LoVo (cell line): ENCODE measurements around the gene HAPSTR1.

Experiments
- DNase-seq: peaks from one replicate; pipeline ENCODE4 v3.0.0-alpha.2; 2016; ENCODE audit warnings: low spot score

The HAPSTR1 gene

DNA sequence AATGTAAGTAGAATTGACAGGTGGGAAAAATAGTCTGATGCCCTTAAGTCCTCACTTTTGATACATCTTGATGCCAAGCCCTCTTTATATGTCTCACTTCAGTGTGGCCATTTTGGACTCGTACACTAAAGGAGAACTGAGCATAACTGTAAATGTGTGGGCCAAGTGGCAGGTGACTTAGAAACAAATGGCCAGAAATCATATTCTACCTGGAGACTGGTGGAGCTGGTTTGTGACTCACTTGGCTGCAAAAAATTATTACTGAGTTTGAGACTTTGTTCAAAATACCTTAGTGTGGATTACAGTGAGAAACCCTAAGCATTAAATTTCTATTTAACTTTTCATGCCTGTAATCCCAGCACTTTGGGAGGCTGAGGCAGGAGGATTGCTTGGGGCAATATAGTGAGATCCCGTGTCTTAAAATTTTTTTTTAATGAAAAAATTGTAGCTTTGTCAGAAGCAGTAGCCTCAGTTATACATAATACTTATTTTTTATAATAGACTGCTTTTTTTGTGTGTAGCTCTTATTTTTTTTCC lies 5.0 kb downstream of the HAPSTR1 start:
- DNase-seq = no peak

DNA sequence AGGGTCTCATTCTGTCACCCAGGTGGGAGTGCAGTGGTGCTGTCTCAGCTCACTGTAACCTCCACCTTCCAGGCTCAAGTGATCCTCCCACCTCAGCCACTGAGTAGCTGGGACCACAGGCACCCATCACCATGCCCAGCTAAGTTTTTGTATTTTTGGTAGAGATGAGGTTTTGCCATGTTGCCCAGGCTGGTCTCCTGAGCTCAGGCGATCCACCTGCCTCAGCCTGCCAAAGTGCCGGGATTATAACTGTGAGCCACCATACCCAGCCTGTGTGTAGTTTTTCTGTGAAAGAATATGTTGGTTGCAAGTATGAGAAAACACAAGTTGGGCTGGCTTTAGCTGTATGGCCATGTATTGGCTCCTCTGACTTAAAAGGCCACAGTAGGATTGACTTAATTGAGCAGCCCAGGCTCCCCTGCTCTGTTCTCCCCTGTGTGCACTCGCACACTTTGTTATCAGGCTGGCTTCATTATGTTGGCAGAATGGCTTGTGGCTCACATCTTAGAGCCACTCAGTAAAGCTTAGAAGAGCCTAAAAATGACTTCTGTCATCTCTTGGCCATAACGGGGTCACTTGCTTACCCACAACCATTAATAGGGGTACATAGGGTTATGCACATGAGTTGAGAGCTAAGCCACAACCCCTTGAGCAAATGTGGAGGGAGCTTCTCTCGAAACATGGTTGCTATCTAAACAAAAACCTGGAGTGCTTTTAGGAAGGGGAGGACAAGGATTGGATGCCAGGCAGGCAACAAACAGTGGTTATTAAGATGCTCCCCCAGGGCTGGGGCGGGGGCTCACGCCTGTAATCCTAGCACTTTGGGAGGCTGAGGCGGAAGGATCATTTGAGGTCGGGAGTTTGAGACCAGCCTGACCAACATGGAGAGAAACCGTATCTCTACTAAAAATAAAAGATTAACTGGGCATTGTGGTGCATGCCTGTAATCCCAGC lies 6.1 kb downstream of the HAPSTR1 start:
- DNase-seq = no peak

DNA sequence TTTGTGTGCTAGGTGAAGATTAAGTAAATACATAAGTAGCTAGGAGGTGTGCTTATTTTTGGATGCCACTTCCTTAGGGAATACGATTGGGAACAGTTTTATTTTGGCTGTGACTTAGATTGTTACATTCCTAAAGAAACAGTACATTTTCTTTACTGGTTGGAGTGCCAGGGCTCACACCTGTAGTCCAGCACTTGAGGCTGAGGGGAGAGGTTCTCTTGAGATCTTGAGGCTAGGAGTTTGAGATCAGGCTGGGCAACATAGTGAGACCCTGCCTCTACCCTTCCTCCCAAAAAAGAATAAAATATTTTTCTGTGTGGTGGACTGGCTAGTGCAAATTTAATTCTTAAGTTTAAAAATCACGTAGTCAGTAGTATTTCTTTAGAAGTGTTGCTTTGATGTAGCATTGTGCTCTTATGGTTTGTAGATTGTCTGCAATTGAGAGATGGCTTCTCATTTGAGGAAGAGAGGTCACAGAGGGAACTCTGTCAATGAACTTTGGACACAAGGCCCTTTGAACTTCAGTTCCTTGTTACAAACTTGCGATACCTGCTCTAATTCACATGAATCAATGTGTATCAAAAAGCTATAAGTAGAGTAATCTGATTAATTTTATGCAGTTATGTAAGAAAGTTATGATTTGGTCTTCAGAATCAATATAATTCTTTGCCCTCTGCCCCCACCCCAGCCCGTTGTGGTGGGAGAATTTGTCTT lies 7.1 kb downstream of the HAPSTR1 start:
- no peak for DNase-seq

DNA sequence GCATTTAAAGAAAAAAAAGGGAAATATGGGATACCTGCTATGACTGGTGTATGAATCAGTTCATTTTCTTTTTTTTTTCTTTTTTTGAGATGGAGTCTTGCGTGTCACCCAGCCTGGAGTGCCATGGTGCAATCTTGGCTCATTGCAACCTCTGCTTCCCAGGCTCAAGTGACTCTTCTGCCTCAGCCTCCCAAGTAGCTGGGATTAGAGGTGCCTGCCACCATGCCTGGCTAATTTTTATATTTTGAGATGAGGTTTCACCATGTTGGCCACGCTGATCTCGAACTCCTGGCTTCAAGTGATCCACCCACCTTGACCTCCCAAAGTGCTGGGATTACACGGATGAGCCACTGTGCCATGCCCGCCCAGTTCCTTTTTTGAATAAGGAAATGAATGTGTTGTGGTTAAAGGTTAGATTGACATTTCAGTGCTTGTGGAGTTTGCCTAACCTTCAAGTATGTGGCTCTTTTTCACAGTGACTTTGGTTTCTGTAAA lies 7.7 kb downstream of the HAPSTR1 start:
- no peak for DNase-seq

DNA sequence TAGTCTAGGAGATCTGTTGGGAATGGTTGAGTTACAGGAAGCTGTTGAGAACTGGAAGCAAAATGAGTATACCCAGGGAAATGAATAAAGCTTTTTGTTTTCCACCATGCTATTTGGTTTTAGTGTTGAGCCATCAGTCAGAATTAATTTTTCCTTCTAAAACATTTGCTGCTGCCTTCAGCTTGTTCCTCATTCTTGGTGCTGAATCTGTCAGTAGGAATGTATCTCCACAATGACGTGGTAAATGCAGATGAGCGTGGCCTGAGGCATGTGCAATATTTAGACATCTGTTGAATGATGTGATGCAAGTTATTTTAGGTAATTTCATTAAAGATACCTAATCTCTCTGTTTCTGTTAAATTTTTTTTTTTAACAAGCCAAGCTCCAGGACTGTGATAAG lies 10.9 kb downstream of the HAPSTR1 start:
- no peak for DNase-seq

DNA sequence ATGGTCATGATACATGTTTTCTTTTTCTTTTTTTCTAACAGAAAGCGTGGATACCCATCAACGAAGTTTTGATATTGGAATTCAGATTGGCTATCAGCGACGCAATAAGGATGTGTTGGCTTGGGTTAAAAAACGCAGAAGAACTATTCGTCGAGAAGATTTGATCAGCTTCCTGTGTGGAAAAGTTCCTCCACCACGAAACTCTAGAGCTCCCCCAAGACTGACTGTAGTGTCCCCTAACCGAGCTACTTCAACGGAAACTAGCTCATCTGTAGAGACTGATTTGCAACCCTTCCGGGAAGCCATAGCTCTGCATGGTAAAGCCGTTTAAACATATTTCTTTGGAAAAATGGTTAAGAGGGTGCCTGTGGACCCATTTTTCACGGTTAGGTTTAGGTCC lies 11.5 kb downstream of the HAPSTR1 start:
- no peak for DNase-seq

DNA sequence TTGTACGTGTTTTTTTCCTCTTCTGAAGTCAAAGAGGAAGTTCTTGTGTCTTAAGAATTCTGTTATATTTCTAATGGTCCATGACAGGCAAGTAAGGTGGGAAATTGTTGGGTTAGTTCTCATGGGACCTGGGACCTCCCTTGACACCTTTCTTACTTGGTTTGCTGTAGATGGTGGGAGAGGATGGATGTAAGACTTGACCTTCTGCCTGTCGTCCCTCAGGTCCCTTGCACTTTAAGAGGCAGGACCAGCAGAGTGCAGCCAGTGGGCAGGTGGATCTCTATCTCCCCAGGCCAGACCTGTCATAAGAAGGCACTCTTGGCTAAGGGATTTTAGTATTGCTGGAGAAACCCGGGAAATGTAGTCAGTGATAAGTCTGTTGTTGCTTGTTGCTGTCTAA lies 12.1 kb downstream of the HAPSTR1 start:
- no peak for DNase-seq

DNA sequence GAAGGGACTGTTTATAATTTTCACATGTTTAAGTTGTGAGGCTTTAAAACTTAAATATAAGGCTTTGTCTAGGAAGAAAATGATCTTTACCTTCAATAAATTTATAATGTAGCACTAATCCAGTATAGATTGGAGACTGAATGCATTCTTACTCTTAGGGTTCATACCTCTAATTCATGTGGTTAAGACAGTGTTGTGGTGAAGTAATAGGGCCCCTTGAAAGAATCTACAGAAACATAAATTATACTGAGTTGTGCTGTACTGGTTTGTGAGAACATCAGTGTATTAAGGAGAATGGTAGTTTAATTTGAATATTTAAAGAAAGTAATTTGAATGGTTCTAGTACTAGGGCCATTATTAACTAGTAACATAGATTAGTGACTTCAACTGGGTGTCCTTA lies 13.7 kb downstream of the HAPSTR1 start:
- no peak for DNase-seq

DNA sequence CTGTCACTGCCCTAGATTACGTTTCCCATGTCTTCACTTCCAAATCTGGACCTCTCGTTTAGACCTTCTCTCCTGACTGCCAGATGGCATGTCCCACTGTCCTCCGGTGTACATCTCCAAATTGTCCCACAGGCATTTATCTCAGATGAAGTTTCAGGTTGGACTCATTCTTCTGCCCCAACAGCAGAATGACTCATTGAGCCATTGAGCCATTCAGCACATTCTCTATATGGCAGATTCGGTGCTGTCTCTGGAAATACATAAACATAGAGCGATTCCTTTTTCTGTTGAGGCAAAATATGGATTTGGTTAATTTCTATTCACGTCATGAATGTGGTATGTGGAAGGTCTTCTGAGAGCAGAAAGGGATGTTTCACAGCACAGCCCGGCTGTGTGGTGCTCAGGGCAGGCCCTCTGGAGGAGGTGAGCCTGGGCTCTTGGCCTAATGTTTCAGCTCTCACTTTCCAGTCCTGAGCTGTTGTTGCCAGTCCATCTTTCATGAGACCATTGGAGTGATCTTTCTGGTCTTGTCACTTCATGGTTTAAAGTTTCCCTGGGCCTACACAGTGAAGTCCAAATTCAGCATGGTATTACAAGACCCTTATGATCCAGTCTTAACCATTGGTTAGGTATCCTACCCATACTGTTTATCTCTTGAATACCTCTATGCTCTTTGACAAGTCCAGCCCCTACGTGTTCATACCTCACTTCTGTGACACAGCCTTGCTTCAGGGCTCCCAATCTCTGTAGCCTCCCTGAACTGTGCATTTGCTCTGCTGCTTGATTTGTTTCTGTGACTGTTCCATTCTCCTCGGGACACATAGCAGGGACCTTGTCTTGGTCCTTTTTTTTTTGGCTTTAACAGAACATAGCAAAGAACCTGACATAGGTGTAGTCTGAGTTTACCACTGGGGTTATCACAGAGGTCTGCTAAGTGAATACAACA lies 15.9 kb downstream of the HAPSTR1 start:
- DNase-seq = no peak

DNA sequence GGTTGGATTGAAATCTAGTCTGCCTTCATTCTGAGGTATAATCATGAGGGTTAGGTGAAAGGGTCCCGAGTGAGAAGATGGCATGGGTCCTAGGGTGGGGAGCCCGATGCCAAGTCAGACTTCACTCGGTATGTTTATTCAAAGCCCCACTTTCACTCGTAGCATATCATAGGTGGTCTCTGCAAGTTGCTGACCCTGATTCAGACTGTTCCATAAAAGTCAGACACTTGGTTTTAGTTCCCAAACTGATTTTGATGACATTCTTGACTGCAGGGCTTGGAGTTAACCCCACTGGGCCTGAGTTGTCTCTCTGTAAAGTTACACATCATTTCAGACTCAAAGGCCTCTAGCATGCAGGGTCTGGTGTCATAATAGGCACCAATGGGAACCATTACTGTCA lies 17.8 kb downstream of the HAPSTR1 start:
- DNase-seq = no peak

DNA sequence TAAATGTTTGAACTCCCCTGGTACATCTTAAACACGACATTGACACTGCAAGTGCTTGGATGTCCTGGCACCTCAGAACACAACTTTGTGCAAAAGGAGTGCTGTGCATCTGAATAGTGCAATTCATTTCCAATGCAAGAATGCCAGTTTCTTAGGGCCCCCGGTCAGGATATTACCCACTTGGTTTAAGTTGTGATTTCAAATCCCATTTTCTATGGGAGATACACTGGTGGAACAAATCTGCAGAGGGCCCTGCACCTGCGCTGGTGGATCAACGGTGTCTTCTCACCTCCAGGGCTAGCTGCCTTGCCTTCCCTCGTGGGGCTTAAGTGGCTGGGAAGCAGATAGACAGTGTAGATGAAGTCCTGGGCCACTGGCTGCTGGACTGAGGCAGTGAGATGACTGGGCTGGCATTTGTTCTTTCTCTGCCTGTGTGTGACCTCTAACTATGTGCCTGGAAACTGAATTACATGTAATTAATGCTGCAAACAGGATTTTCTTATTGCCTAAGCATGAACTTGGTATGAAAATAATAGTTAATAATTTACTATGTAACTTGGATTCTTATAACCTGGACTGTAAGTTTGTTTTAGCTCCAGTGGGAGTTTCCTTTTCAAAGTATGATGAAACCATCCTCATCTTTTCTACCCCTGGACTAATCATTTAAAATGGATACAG lies 20.9 kb downstream of the HAPSTR1 start:
- no peak for DNase-seq

DNA sequence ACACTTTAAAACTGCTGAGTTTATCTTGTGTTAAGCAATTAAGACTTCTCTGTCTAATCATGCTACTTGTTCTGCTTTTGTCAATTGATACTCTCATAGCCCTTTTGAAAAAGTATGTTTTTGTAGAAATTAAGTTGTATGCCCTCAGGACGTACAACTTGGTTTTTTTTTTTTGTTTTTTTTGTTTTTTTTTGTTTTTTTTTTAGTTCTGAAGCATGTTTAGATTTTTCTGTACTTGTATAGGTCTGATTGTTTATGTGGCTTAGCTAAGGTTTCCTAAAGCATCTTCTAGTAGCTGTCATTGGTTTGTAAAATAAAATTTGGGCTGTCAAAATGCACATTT lies 21.4 kb downstream of the HAPSTR1 start:
- no peak for DNase-seq

DNA sequence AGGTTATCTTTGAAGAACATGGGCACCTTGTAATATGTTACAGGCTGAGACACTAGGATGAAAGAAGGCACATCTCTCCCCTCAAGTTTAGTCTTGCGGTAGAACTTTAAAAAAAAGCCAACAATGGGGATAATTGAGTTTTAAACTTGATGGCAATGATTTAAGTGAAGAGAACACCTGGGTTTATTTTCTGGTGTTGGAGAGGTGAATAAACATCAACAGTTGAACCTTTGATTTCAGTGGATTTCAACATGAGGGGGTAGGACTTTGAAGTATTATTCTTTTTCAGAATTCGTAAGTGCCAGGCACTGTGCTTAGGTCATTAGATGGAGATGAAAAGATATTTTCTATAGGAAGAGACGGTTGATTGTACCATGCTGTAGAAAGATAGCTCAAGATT lies 22.3 kb downstream of the HAPSTR1 start:
- DNase-seq = no peak

DNA sequence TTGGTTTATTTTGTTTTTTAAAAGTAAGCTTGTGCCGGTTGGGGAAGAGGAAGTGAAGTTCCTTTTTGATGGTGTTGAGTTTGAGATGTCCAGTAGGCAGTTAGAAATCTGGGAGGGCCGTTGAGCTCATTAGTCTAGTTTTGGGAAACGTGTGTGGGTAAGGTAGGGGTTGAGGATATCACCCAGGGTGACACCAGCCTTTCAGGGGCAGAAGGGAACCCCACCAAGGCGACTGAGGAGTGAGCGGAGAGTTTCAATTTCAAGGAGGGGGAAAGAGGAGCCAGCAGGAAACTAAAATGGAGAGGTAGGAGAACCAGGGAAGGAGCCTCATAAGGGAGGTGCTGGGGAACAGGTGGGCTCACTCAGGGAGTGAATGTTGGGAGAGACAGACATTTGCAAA lies 22.7 kb downstream of the HAPSTR1 start:
- no peak for DNase-seq

DNA sequence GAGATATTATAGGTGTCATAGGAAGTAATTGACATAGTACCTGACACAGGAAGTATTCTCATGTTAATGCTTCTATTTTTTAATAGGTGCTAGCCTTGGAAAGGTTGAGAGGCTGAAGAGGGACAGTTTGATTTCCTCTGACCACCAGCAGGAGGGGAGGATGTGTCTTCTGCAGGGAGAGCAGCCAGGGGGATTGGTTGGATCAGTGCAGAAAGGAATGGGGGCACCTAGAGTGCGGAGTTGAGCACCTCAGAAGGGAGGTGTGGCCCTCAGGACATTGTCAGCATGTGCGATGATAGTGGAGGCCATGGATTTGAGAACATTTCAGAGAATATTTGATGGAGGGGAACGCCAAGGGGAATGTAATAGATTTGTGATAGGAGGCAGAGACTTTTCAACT lies 23.4 kb downstream of the HAPSTR1 start:
- DNase-seq = no peak

DNA sequence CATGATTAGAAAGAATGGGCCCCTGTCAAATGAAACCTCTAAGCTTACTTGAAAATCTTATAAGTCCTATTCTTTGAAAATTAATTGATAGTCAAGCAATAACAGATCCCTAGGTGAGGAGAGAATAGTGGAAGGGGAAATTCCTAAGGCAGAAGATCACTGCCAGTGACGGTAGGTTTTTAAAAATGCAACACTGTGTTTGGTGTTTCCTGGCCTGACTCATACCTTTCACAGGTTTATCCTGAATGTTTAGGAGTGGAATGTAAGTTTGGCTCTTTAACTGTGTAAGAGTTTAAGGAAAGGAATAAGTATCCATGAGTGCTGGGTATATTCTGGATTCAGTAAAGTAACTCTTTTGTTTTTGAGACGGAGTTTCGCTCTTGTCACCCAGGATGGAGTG lies 23.8 kb downstream of the HAPSTR1 start:
- DNase-seq = no peak

DNA sequence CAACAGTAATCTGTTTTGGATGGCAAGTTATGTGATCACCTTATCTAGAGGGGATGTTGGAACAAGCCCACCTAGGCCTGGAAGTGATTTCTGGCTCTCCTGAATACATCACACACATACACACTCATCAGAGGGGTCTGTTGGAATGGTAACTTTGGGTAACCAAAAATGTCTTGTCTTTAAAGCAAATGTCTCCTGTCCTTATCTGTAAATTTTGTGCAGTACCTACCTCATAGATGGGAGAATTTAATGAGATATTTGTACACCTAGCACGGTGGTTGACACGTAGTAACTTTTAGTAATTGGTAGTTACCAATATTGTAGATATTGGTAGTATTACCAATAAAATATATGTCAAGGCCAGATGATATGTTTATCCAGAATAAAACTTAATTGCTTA lies 24.7 kb downstream of the HAPSTR1 start:
- DNase-seq = no peak

DNA sequence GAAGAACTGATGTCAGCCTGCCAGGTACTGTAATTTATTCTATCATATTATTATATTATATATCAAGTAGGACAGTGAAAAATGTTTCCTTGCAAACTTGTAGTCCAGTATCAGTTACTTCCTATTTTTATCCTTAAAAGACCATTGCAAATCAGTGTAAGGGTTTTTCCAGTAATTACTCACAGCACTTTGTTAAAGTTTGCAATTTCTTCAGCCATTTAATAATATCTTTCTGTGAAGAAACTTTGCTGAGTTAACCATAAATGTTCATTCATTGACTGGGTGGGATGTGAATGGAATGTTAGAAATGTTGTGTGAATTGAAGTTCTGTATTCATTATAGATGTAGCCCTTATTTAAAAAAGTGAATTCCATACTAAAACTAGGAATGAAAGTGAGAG lies 26.7 kb downstream of the HAPSTR1 start:
- DNase-seq = no peak

DNA sequence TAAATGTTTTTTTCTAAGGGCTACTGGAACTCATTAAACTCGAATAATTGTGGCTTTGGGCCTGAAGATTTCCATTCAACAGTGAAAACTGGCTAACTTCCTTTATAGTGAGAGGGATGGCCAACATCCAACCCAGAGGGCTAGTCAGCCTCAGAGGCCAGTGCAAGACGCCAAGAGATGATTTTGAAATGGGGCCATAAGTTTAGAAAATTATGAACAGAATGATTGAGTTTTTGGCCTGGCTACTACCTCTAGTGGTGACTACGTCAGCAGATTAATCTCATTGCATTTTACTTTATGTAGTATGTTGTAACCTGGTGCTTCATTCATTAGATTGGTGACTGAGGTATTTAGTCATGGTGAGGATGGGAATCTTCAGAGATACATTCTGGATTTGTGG lies 28.4 kb downstream of the HAPSTR1 start:
- no peak for DNase-seq

DNA sequence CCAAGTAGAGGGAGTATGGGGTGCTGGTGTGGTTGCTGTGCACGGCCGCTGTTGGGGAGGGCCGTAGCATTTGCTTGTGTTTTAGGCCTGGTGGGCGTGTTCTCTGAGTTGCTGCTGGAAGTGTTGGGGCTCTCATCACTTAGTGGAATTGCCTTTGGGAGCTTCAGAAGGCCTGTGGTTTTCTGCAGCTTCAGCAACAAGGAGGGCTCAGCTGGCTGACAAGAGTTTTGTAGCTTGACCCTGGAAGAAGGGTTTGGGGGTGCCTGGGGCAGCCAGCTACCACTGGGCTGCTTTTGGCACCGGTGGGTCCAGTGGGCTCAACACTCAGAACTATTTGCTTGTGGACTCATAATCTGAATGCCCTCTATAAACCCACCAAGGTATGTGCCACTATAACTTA lies 30.9 kb downstream of the HAPSTR1 start:
- no peak for DNase-seq

DNA sequence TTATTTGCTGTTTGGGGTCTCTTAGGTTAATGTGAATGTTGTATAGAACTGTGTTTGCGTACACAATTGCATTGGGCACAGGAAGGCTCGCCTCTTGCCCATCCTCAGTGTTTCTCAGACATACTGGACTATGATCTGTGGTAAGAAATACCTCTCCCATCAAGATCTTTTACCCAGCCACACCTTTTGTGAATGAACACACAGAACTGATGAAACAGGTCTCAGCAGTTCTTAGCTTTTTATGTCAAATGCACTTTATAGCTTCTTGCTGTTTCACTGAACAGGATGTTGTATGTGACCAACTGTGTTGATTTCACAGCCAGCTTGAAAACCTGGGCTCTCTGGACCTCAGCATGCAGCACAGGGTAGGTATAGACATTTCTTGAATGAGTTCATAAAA lies 31.5 kb downstream of the HAPSTR1 start:
- DNase-seq = no peak
